Measurements from ENCODE around the gene GCHFR.

The GCHFR gene

DNA sequence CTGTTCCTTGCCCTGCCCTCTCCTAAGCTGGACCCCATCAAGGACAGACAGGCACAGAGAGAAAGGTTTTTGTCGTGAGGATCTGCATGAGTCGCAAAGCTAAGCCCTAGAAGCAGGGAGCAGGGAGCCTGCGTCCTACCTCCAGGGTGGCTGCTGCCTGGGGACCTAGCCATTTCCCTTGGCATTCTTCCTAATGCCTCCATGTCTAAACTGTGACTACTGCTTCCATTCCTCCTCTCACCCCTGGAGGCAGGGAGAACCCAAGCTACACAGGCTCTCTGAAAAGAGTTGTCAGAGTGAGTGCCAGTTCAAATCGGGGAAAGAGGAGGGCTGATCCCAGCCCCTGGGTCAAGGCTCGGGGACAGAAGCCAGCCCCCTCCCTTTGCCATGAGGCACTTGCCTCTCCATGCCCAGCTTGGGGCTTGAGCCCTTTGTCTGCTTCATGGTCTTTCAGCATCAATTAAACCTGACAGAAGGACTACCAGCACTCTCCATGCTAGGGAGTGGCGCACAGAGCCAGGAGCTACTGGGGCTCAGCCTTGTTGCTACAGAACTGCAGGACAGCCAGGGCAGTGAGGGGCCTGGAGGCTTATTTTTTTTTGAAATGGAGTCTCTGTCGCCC, 2.4 kb downstream of the GCHFR start:
- no peak for DNase-seq (ENCODE audit: low spot score)
- TF ChIP-seq, protein P1, sequence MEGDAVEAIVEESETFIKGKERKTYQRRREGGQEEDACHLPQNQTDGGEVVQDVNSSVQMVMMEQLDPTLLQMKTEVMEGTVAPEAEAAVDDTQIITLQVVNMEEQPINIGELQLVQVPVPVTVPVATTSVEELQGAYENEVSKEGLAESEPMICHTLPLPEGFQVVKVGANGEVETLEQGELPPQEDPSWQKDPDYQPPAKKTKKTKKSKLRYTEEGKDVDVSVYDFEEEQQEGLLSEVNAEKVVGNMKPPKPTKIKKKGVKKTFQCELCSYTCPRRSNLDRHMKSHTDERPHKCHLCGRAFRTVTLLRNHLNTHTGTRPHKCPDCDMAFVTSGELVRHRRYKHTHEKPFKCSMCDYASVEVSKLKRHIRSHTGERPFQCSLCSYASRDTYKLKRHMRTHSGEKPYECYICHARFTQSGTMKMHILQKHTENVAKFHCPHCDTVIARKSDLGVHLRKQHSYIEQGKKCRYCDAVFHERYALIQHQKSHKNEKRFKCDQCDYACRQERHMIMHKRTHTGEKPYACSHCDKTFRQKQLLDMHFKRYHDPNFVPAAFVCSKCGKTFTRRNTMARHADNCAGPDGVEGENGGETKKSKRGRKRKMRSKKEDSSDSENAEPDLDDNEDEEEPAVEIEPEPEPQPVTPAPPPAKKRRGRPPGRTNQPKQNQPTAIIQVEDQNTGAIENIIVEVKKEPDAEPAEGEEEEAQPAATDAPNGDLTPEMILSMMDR (IDR thresholded peaks at IDR 0.05), result no peak
- Histone ChIP-seq H3K4me3 (peak overlapping the region; percentile 73), H3K27ac (peak overlapping the region in 1 of 2 donors; percentile 85)

DNA sequence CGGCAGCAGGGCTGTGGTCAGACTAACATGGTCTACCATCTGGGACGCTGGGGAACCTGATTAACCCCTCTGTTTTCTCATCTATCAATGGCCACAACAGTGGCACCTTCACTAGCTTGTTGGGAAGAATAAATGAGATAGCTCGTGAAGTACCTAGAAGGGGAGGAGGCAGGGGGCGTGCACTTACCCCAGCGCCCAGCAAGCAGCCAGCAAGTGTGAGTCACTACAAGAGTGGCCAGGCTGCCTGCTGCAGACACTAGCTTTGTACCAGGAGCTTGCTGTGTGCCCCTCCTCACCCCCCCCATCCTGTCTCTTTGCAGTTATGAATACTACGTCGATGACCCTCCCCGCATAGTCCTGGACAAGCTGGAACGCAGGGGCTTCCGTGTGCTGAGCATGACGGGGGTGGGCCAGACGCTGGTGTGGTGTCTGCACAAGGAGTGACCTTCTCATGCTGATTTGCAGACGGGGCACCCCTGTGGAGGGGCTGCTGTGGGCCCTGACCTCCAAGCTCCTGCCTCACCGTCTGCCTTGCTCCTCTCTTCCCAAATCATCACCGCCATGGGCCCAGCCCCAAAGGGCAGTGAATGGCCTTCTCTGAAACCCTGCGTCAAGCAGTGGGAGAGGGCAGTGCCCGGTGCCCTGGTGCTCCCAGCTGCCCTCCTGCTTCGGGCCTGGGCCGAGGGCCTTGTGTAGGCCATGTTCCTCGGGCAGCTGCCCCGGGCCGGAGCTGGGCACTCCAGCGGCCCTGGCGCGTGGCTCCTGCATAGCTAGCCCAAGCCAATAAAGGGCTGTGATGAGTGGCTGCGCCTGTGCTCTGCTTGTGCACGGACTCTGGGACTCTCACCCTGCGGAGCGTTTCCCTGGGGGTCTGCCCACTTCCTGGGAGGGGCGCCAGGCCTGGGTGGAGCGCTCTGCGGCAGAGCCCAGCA, 3.3 kb downstream of the GCHFR start:
- no peak overlapping the region for H3K27ac ChIP-seq
- TF ChIP-seq, protein P1 (IDR thresholded peaks at IDR 0.05), result no peak
- DNase-seq (ENCODE audit: low spot score), result no peak
- H3K4me3 ChIP-seq, result no peak overlapping the region

DNA sequence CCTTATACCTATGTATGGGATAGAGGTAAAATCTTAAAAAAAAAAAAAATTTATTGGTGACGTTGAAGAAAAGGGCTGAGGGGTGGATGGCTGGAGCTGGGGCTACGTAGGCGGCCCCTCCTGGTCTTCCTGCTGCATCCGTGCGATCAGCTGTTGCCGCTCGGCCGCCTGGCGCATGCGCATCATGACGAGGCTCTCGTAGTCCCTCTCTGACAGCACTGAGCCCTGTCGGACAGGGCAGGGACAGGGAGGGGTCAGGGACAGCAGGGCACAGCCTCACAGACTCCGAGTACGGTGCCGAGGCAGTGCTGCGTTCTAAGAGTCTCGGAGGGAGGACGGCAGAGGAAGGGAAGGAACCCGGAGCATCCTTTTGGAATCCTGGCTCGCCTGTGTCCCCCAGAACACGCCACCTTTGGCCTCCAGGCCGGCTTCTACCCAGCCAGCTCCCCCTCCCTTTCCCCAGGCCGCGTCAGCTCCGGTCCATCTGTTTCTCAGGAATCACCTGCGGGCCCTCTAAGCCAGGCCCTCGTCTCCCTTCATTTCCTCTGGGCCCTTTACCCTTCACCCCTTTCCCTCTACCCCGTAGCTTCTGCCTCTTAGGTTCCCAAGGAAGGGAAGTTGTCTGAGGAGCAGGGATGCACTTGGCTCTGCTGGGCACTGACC, 4.1 kb downstream of the GCHFR start:
- DNase-seq (ENCODE audit: low spot score), result no peak
- H3K4me3 ChIP-seq, result no peak overlapping the region
- TF ChIP-seq, protein P1 (IDR thresholded peaks at IDR 0.05), result no peak
- H3K27ac ChIP-seq, result no peak overlapping the region

DNA sequence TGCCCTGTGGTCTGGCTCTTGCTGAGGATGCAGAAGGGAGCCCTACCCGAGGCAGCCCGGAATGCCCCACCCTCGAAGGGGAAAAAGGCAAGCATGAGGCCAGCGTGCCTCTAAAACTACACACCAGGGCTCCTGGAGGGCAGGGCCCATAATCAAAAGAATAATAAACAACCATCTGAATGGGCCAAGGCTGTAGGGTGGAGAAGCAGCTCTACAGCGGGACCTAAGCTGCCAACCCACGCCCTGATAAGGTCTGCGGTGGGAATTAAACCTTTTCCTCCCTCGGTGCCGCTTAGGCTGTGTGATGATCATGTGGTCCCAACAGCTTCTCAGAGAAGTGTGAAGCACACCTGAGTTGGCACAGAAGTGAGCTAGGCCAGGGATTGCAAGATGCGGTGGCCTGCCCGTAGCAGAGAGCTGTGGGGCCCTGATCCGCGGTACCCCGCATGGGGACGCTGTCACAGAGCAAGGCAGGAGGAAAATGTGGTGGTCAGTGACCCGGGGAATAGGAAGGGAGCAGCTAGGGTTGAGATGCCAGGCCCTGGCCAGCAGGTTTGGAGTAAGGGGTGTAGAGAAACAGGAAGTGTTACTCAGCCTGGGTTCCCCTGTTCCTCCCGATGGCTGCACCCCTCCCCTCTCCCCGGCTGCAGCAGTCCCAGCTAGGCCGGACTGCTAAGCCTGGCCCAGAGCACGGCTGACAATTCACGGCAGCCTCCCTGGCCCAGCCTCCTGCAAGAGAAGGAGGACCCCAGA, 4.8 kb downstream of the GCHFR start:
- H3K27ac ChIP-seq, result peak overlapping the region in 1 of 2 donors; percentile 51
- DNase-seq (ENCODE audit: low spot score), result no peak
- TF ChIP-seq, protein P1 (IDR thresholded peaks at IDR 0.05), result no peak
- H3K4me3 ChIP-seq, result no peak overlapping the region

DNA sequence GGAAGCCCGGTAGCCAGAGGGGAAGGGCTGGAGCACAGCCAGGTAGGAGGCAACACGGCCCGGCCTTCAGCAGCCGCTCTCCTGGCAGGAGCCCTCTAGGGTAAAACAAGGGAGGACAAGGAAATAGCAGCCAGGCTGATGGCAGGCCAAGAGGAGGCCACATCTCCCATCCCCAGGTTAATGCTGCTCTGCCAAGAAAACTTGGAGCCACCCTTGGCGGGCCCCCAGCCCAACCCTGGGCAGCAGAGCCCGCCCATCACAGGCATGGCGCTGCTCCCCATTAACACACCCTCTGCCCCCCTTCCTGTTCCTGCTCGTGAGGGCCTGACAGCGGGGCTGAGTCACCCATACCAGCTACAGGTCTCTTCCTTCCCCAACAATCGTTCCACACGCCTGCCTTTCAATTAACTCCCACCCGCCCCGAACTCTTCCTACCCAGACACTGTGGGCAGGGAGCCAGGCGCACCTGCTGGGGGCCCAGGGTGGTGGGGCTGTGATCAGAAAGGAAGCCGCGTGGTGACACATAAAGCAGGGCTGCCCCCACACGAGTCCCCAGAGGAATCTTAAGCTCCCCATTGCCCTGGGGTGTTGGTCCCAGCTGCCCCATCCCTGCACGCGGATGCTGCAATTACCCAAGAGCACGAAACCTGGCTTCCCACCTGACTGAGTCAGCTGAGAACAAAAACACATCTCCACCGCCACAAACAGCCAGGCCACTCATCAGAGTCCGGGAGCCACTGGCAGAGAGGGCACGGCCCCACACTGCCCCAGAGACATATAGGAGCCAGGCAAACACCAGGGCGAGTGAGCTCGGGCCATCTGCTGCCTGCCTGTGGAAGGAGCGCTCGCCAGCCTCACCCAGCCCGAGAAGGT, 5.6 kb downstream of the GCHFR start, which contains the start of gene C15orf62:
C15orf62 (plus strand) TSS at position 707 of the 873 bp plus-strand sequence. CDS start 516 bp downstream, outside the sequence.
- H3K27ac ChIP-seq, result peak within 1 kb of the TSS in 1 of 2 donors; percentile 51
- no peak for DNase-seq (ENCODE audit: low spot score)
- H3K4me3 ChIP-seq, result no peak within 1 kb of the TSS
- TF ChIP-seq, protein P1 (IDR thresholded peaks at IDR 0.05), result no peak

Data from coronary artery (tissue), 2 donors.